Neuronal stem cell (in vitro differentiated cells): ENCODE data around the gene NR2F1.
A peak's percentile ranks its signal among the peaks of the same experiment; 100 is the strongest.

Source experiments
- DNase-seq: peaks from one replicate; pipeline ENCODE4 v3.0.0-alpha.2; 2013; ENCODE audit warnings: low spot score
- H2AFZ ChIP-seq: one replicate; pipeline ENCODE4 v1.6.1; 2013; ENCODE audit warnings: mild to moderate bottlenecking, low read length, inconsistent platforms
- H2AK5ac ChIP-seq: 2 replicates; pipeline ENCODE4 v1.6.1; 2013; ENCODE audit warnings: low read depth, mild to moderate bottlenecking, inconsistent platforms, low read length, moderate library complexity, mixed read lengths
- H2BK120ac ChIP-seq: 2 replicates; pipeline ENCODE4 v1.6.1; 2013; ENCODE audit warnings: low read depth, mild to moderate bottlenecking, inconsistent platforms, low read length, moderate library complexity, mixed read lengths
- H2BK12ac ChIP-seq: one replicate; pipeline ENCODE4 v1.6.1; 2013; ENCODE audit warnings: low read length, inconsistent platforms
- H2BK15ac ChIP-seq: 2 replicates; pipeline ENCODE4 v1.6.1; 2013; ENCODE audit warnings: mild to moderate bottlenecking, low read length, inconsistent platforms, mixed read lengths
- H2BK5ac ChIP-seq: one replicate; pipeline ENCODE4 v1.6.1; 2013; ENCODE audit warnings: inconsistent platforms, mild to moderate bottlenecking, low read length, moderate library complexity
- H3K14ac ChIP-seq: one replicate; pipeline ENCODE4 v1.6.1; 2013; ENCODE audit warnings: low read length, inconsistent platforms
- H3K18ac ChIP-seq: 2 replicates; pipeline ENCODE4 v1.6.1; 2013; ENCODE audit warnings: low read length, inconsistent platforms
- H3K23ac ChIP-seq: 2 replicates; pipeline ENCODE4 v1.6.1; 2013; ENCODE audit warnings: low read depth, mild to moderate bottlenecking, mixed read lengths, low read length, inconsistent platforms; ENCODE audit not compliant: poor library complexity
- H3K27ac ChIP-seq: replicated peaks from 3 replicates; pipeline ENCODE4 v1.5.1; 2013; ENCODE audit warnings: low read length, inconsistent platforms
- H3K27me3 ChIP-seq, 3 experiments: 2 replicates each; pipeline ENCODE4 v1.6.1; 2013; ENCODE audit warnings: low read length in 3 of 3, mild to moderate bottlenecking in 2 of 3, inconsistent platforms in 1 of 3, low read depth in 1 of 3, mixed read lengths in 1 of 3, moderate library complexity in 1 of 3; ENCODE audit not compliant: control insufficient read depth in 3 of 3, insufficient read depth in 3 of 3
- H3K36me3 ChIP-seq, 2 donors: replicated peaks in 1 of 2; 2 replicates each; pipeline ENCODE4 v1.6.1; 2013; ENCODE audit warnings: low read length in 2 of 2; ENCODE audit not compliant: control insufficient read depth in 2 of 2, insufficient read depth in 2 of 2
- H3K4ac ChIP-seq: 2 replicates; pipeline ENCODE4 v1.6.1; 2013; ENCODE audit warnings: inconsistent platforms, mild to moderate bottlenecking, low read length, moderate library complexity
- H3K4me1 ChIP-seq, 2 donors: 1 replicate in 1 of 2; 2 replicates in 1 of 2; pipeline ENCODE4 v1.6.1; 2013; ENCODE audit warnings: low read length in 2 of 2, low read depth in 1 of 2; ENCODE audit not compliant: control insufficient read depth in 2 of 2, insufficient read depth in 1 of 2
- H3K4me2 ChIP-seq: one replicate; pipeline ENCODE4 v1.6.1; 2013; ENCODE audit warnings: mild to moderate bottlenecking, low read length, inconsistent platforms; ENCODE audit not compliant: insufficient read depth, poor library complexity, severe bottlenecking
- H3K4me3 ChIP-seq, 2 donors: 2 replicates each; pipeline ENCODE4 v1.5.1; 2013; ENCODE audit warnings: low read length in 2 of 2, mild to moderate bottlenecking in 2 of 2, inconsistent platforms in 1 of 2, moderate library complexity in 1 of 2
- H3K79me1 ChIP-seq: one replicate; pipeline ENCODE4 v1.6.1; 2013; ENCODE audit warnings: low read depth, mild to moderate bottlenecking, inconsistent platforms, low read length, moderate library complexity
- H3K9ac ChIP-seq: one replicate; pipeline ENCODE4 v1.6.1; 2013; ENCODE audit warnings: mild to moderate bottlenecking, low read depth, low read length, inconsistent platforms; ENCODE audit not compliant: poor library complexity
- H3K9me3 ChIP-seq, 2 donors: replicated peaks in 1 of 2; 2 replicates each; pipeline versions ENCODE3 to v1.6.1; 2013; ENCODE audit warnings: low read length in 2 of 2, mild to moderate bottlenecking in 2 of 2, inconsistent platforms in 1 of 2, low read depth in 1 of 2, mixed read lengths in 1 of 2, moderate library complexity in 1 of 2; ENCODE audit not compliant: control insufficient read depth in 2 of 2, insufficient read depth in 1 of 2
- H4K8ac ChIP-seq: one replicate; pipeline ENCODE4 v1.6.1; 2013; ENCODE audit warnings: low read depth, mild to moderate bottlenecking, inconsistent platforms, low read length, moderate library complexity
- H4K91ac ChIP-seq: one replicate; pipeline ENCODE4 v1.6.1; 2013; ENCODE audit warnings: low read length, low read depth, mild to moderate bottlenecking, inconsistent platforms; ENCODE audit not compliant: poor library complexity
- WGBS, 2 donors: extraction: QIAGEN DNeasy Blood & Tissue Kit; methylation state at CpG; one replicate each; pipeline ENCODE4 v1.1.7; 2013; ENCODE audit warnings: missing lambda C conversion rate in 2 of 2, mixed read lengths in 1 of 2; ENCODE audit not compliant: insufficient read length in 2 of 2, insufficient replicate concordance in 1 of 2; ENCODE audit errors: extremely low coverage in 2 of 2; 5-methylcytosine and 5-hydroxymethylcytosine counted together

Gene NR2F1

GRCh38 chr5:93573354-93574351 lies 9.4 kb upstream of the NR2F1 start:
- DNase-seq: no peak
- Histone ChIP-seq H3K9ac (no peak overlapping the region), H2AK5ac (no peak overlapping the region), H3K79me1 (no peaks in the 10 kb centered on the region), H3K4me3 (no peak overlapping the region), H3K14ac (no peak overlapping the region), H2BK5ac (no peak overlapping the region), H3K4me1 (peaks cover 42 to 61% of the 10 kb centered on the region in 2 donors), H3K18ac (peak overlapping the region; percentile 86), H3K36me3 (peaks cover 0 to 58% of the 10 kb centered on the region in 2 donors), H3K27me3 (peaks cover 0 to 45% (median 0%) of the 10 kb centered on the region in 3 experiments), H4K91ac (no peak overlapping the region), H3K9me3 (peaks cover 0 to 43% of the 10 kb centered on the region in 2 donors), H2BK15ac (peak overlapping the region; percentile 34), H3K4ac (no peak overlapping the region), H3K27ac (no peak overlapping the region), H4K8ac (no peak overlapping the region), H2BK12ac (no peak overlapping the region), H2BK120ac (no peak overlapping the region), H3K23ac (no peak overlapping the region), H3K4me2 (peak overlapping the region; percentile 94), H2AFZ (no peak overlapping the region)
- WGBS, 2 donors: no CpG with 5 or more reads among the region's 32 CpGs

GRCh38 chr5:93574491-93575305 lies 8.3 kb upstream of the NR2F1 start:
- Histone ChIP-seq H4K91ac (no peak overlapping the region), H3K4ac (no peak overlapping the region), H3K79me1 (peaks cover 2% of the 10 kb centered on the region), H2AFZ (no peak overlapping the region), H3K36me3 (peaks cover 0 to 47% of the 10 kb centered on the region in 2 donors), H3K18ac (no peak overlapping the region), H4K8ac (no peak overlapping the region), H3K14ac (no peak overlapping the region), H3K27ac (no peak overlapping the region), H3K4me3 (no peak overlapping the region), H3K27me3 (peaks cover 0 to 43% (median 0%) of the 10 kb centered on the region in 3 experiments), H3K9me3 (peaks cover 0 to 38% of the 10 kb centered on the region in 2 donors), H2BK12ac (no peak overlapping the region), H2BK15ac (no peak overlapping the region), H2AK5ac (no peak overlapping the region), H3K23ac (no peak overlapping the region), H3K4me1 (peaks cover 48 to 61% of the 10 kb centered on the region in 2 donors), H3K9ac (no peak overlapping the region), H3K4me2 (peak overlapping the region; percentile 26), H2BK5ac (no peak overlapping the region), H2BK120ac (no peak overlapping the region)
- no peak for DNase-seq
- WGBS, 2 donors: no CpG with 5 or more reads among the region's 12 CpGs

GRCh38 chr5:93575461-93576414 lies 7.3 kb upstream of the NR2F1 start:
- Histone ChIP-seq H2AFZ (no peak overlapping the region), H2BK5ac (no peak overlapping the region), H3K23ac (no peak overlapping the region), H3K36me3 (peaks cover 0 to 37% of the 10 kb centered on the region in 2 donors), H3K27ac (peak overlapping the region; percentile 24), H3K4me2 (no peak overlapping the region), H2BK15ac (no peak overlapping the region), H3K4ac (no peak overlapping the region), H4K8ac (no peak overlapping the region), H3K18ac (no peak overlapping the region), H2AK5ac (no peak overlapping the region), H2BK120ac (no peak overlapping the region), H4K91ac (no peak overlapping the region), H3K9me3 (peaks cover 0 to 31% of the 10 kb centered on the region in 2 donors), H3K79me1 (peaks cover 6% of the 10 kb centered on the region), H3K14ac (no peak overlapping the region), H3K4me1 (peaks cover 48 to 56% of the 10 kb centered on the region in 2 donors), H3K27me3 (peaks cover 0 to 33% (median 0%) of the 10 kb centered on the region in 3 experiments), H3K4me3 (no peak overlapping the region), H3K9ac (no peak overlapping the region), H2BK12ac (no peak overlapping the region)
- no peak for DNase-seq
- no CpG with 5 or more reads among the region's 6 CpGs for WGBS, 2 donors
